ENCODE measurements around the gene VPS13C. TPM values are rescaled to one million over a fixed set of nuclear protein-coding genes. Genes with fewer than 3 reads are reported as not detected.
A peak's percentile ranks its signal among the peaks of the same experiment; 100 is the strongest.

VPS13C gene
- total RNA-seq, 2 experiments from 2014 or later = 44.6 to 52.4 TPM

- intact Hi-C loops (cut with micrococcal nuclease) = no loop called here
- DNase-seq = no peak
- H3K4me3 Mint-ChIP-seq = no peak overlapping the region
- ChIA-PET CTCF (no interaction called here), POLR2A (no interaction called here)
- H3K27ac Mint-ChIP-seq = no peak overlapping the region
- peaks cover 11% of the 10 kb centered on the region for H3K4me1 Mint-ChIP-seq (ENCODE audit: low read depth)
- H3K9me3 Mint-ChIP-seq = no peaks in the 10 kb centered on the region
- no peaks in the 10 kb centered on the region for H3K36me3 Mint-ChIP-seq
- H3K27me3 Mint-ChIP-seq = peaks cover 3% of the 10 kb centered on the region
Observed at GRCh38 chr15:62090988-62091387, 30.7 kb upstream of the VPS13C start.

GRCh38 chr15:62089616-62090015 lies 29.4 kb upstream of the VPS13C start:
- H3K27me3 Mint-ChIP-seq = peaks cover 3% of the 10 kb centered on the region
- peaks cover 11% of the 10 kb centered on the region for H3K4me1 Mint-ChIP-seq (ENCODE audit: low read depth)
- H3K27ac Mint-ChIP-seq = no peak overlapping the region
- H3K9me3 Mint-ChIP-seq = peaks cover 4% of the 10 kb centered on the region
- no peaks in the 10 kb centered on the region for H3K36me3 Mint-ChIP-seq
- ChIA-PET POLR2A (no interaction called here), CTCF (no interaction called here)
- no peak for DNase-seq
- intact Hi-C loops (cut with micrococcal nuclease) = no loop called here
- no peak overlapping the region for H3K4me3 Mint-ChIP-seq

GRCh38 chr15:62088353-62088693 lies 28.1 kb upstream of the VPS13C start:
- ChIA-PET POLR2A (no interaction called here), CTCF (interaction anchor here (0.9 to 1.7 kb wide), 2 partner anchors 16 to 256 kb away, joined by 4 to 8 read pairs; no protein-coding TSS in a partner anchor)
- DNase-seq = no peak
- no peaks in the 10 kb centered on the region for H3K27me3 Mint-ChIP-seq
- H3K36me3 Mint-ChIP-seq = no peaks in the 10 kb centered on the region
- no peak overlapping the region for H3K4me3 Mint-ChIP-seq
- intact Hi-C loops (cut with micrococcal nuclease) = no loop called here
- H3K9me3 Mint-ChIP-seq = peaks cover 12% of the 10 kb centered on the region
- no peak overlapping the region for H3K27ac Mint-ChIP-seq
- peaks cover 11% of the 10 kb centered on the region for H3K4me1 Mint-ChIP-seq (ENCODE audit: low read depth)

- peaks cover 11% of the 10 kb centered on the region for H3K4me1 Mint-ChIP-seq (ENCODE audit: low read depth)
- peak overlapping the region; percentile 49 for H3K27ac Mint-ChIP-seq
- no peaks in the 10 kb centered on the region for H3K27me3 Mint-ChIP-seq
- intact Hi-C loops (cut with micrococcal nuclease) = no loop called here
- H3K9me3 Mint-ChIP-seq = peaks cover 12% of the 10 kb centered on the region
- DNase-seq = peak; percentile 19
- POLR2A ChIA-PET = no interaction called here
- no peak overlapping the region for H3K4me3 Mint-ChIP-seq
- CTCF ChIA-PET = interaction anchor here (0.9 to 1.7 kb wide), 3 partner anchors 16 to 257 kb away, joined by 3 to 8 read pairs (median 4); partner anchors contain the start of gene VPS13C
- no peaks in the 10 kb centered on the region for H3K36me3 Mint-ChIP-seq
Observed at GRCh38 chr15:62087671-62088352, 27.6 kb upstream of the VPS13C start.

GRCh38 chr15:62085740-62086139 lies 25.5 kb upstream of the VPS13C start:
- Mint-ChIP-seq H3K27ac (no peak overlapping the region), H3K9me3 (peaks cover 12% of the 10 kb centered on the region), H3K4me1 (ENCODE audit: low read depth) (peaks cover 11% of the 10 kb centered on the region), H3K36me3 (no peaks in the 10 kb centered on the region), H3K27me3 (no peaks in the 10 kb centered on the region), H3K4me3 (no peak overlapping the region)
- POLR2A ChIA-PET = no interaction called here
- intact Hi-C loops (cut with micrococcal nuclease) = no loop called here
- CTCF ChIA-PET = no interaction called here
- DNase-seq = no peak

DNA sequence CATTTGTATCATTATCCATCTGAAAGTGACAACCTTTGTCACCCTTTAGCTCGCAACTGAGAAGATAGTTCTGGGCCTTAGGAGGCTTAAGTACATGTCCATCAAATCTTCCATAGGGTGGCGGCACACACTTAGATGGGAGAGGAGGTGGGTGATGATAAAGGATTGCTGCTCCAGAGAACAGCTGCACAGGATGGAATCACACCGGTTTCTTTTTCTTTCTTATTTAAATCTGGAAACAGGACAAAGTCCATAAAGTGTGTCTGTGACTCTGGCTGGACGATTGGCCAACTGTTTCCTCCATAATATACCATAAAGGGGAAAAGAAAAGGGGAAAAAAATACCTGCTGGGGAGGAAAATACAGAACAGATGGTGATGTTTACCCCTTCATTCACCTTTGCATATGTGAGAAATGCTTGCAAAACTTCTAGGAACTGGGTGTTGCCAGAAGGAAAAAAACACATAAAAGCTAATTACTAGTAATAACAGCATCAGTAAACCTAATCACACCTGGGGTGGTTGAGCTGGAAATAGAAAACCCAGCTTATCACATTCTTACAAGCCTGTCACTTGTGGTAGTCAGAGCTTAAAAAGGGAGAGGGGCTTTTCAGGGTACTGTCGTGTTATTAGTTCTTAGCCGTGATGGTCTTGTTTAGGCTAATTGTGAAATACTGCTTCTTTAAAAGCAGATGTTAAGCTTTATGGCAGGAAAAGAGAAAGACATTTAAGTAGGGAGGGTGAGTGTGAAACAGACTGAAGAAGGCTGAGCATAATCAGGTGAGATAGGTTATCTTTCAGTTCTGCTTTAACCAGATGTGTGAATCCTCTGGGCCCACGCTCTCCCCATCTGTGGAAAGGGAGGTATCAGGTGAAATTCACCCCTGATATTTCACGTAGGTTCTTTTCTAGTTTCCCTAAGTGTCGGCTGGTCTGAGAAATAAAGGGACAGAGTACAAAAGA lies 23.2 kb upstream of the VPS13C start:
- Mint-ChIP-seq H3K36me3 (no peaks in the 10 kb centered on the region), H3K27me3 (no peaks in the 10 kb centered on the region), H3K4me3 (no peak overlapping the region), H3K9me3 (peaks cover 12% of the 10 kb centered on the region), H3K4me1 (ENCODE audit: low read depth) (peaks cover 9% of the 10 kb centered on the region), H3K27ac (no peak overlapping the region)
- CTCF ChIA-PET = interaction anchor here (2.2 to 2.5 kb wide), 2 partner anchors 11 to 171 kb away, joined by 6 to 11 read pairs; no protein-coding TSS in a partner anchor
- DNase-seq = no peak
- intact Hi-C loops (cut with micrococcal nuclease) = no loop called here
- POLR2A ChIA-PET = no interaction called here

GRCh38 chr15:62079594-62079993 lies 19.3 kb upstream of the VPS13C start:
- CTCF ChIA-PET = interaction anchor here (0.9 kb wide), 1 partner anchor 7 kb away, joined by 3 read pairs; no protein-coding TSS in a partner anchor

DNA sequence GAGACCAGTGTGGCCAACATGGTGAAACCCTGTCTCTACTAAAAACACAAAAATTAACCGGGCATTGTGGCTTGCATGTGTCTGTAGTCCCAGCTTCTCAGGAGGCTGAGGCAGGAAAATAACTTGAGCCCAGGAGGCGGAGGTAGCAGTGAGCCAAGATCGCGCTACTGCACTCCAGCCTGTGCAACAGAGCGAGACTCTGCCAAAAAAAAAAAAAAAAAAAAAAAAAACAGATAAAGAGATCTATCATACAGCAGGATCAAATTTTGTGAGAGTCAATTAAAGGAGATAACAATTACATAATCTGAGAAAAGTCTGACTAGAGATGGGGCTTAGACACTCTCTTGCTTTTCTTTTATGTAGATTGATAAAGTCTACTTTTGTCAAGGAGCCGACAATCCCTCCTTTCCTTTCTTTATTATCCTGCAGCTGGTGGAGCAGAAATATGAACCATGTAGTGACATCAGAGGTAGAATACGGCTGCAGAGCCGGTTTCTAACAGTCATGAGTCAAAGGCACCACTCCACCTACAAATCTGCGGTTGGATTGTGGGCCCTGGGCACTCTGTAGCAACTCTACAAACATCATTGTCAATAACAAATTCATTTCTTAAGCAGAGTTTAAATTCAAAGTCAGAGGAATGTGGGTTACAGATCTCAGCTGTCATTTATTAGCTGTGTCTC lies 15.5 kb upstream of the VPS13C start:
- Mint-ChIP-seq H3K4me1 (ENCODE audit: low read depth) (no peaks in the 10 kb centered on the region), H3K27ac (no peak overlapping the region), H3K36me3 (no peaks in the 10 kb centered on the region), H3K9me3 (no peaks in the 10 kb centered on the region), H3K4me3 (no peak overlapping the region), H3K27me3 (peaks cover 1% of the 10 kb centered on the region)
- intact Hi-C loops (cut with micrococcal nuclease) = no loop called here
- DNase-seq = no peak
- ChIA-PET CTCF (interaction anchor here (1.0 to 2.6 kb wide), 2 partner anchors 11 to 15 kb away, joined by 3 to 12 read pairs; partner anchors contain the start of gene VPS13C), POLR2A (no interaction called here)

More at GRCh38 chr15:62079594-62079993, 19.3 kb upstream of the VPS13C start:
- intact Hi-C loops (cut with micrococcal nuclease) = no loop called here
- Mint-ChIP-seq H3K27me3 (no peaks in the 10 kb centered on the region), H3K9me3 (peaks cover 9% of the 10 kb centered on the region), H3K4me3 (no peak overlapping the region), H3K4me1 (ENCODE audit: low read depth) (no peaks in the 10 kb centered on the region), H3K36me3 (no peaks in the 10 kb centered on the region), H3K27ac (no peak overlapping the region)
- POLR2A ChIA-PET = no interaction called here
- DNase-seq = no peak

DNA sequence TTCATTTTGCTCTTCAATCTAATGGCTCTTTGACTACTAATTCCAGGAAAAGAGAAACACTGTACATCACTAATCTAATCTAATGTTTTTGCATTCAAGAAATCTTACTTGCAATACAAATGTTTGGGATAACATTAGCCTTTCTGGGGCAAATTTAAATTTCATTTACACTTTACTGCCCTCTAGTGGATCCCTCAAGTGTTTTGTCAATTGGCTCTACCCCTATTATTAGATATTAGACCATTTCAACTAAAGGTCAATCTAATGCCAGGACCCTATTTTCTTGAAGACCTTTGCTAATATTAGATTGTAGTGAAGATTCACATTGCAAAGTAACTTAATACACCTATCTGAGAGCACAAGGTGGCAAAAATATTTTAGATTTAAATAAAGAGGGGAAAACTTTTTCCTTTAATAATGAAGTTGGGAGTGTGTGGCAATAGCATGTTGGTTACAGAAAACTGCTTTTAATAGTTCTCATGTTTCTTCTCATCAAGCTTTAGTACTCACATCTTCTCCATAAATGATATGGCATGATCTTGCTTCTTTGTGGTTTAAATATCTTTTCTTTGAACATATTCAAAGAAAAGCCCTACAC lies 11.6 kb upstream of the VPS13C start:
- no peak for DNase-seq
- no peaks in the 10 kb centered on the region for H3K9me3 Mint-ChIP-seq
- POLR2A ChIA-PET = interaction anchor here (1.2 kb wide), 1 partner anchor 11 kb away, joined by 3 read pairs; no protein-coding TSS in a partner anchor
- H3K36me3 Mint-ChIP-seq = no peaks in the 10 kb centered on the region
- no peak overlapping the region for H3K4me3 Mint-ChIP-seq
- CTCF ChIA-PET = interaction anchor here (0.7 to 5.6 kb wide), 16 partner anchors 8 to 1900 kb away, joined by 3 to 43 read pairs (median 5); partner anchors contain the start of gene VPS13C
- H3K4me1 Mint-ChIP-seq (ENCODE audit: low read depth) = peaks cover 10% of the 10 kb centered on the region
- H3K27ac Mint-ChIP-seq = no peak overlapping the region
- peaks cover 10% of the 10 kb centered on the region for H3K27me3 Mint-ChIP-seq
- intact Hi-C loops (cut with micrococcal nuclease) = loop anchor here (2.0 kb wide), 1 partner anchor 199 kb away; no protein-coding TSS in a partner anchor

GRCh38 chr15:62069551-62069950 lies 9.3 kb upstream of the VPS13C start:
- intact Hi-C loops (cut with micrococcal nuclease) = loop anchor here (10.0 kb wide), 1 partner anchor 1945 kb away; no protein-coding TSS in a partner anchor
- Mint-ChIP-seq H3K4me1 (ENCODE audit: low read depth) (peaks cover 18% of the 10 kb centered on the region), H3K9me3 (no peaks in the 10 kb centered on the region), H3K27ac (no peak overlapping the region), H3K4me3 (no peak overlapping the region), H3K36me3 (no peaks in the 10 kb centered on the region), H3K27me3 (peaks cover 17% of the 10 kb centered on the region)
- CTCF ChIA-PET = interaction anchor here (0.6 to 5.6 kb wide), 4 partner anchors 8 to 197 kb away, joined by 3 to 43 read pairs (median 4); partner anchors contain the start of gene VPS13C
- POLR2A ChIA-PET = no interaction called here
- no peak for DNase-seq

- ChIA-PET POLR2A (interaction anchor here (0.7 kb wide), 1 partner anchor 8 kb away, joined by 3 read pairs; the partner anchor contains the start of gene VPS13C), CTCF (interaction anchor here (0.9 to 5.6 kb wide), 3 partner anchors 8 to 119 kb away, joined by 4 to 43 read pairs (median 4); partner anchors contain the start of gene VPS13C)
- intact Hi-C loops (cut with micrococcal nuclease) = loop anchor here (1.0 to 10.0 kb wide), 3 partner anchors 8 to 1944 kb away; partner anchors contain the start of gene VPS13C
- Mint-ChIP-seq H3K4me1 (ENCODE audit: low read depth) (peaks cover 18% of the 10 kb centered on the region), H3K27ac (peak overlapping the region; percentile 65), H3K4me3 (peak overlapping the region; percentile 75), H3K27me3 (peaks cover 17% of the 10 kb centered on the region), H3K36me3 (no peaks in the 10 kb centered on the region), H3K9me3 (no peaks in the 10 kb centered on the region)
- no peak for DNase-seq
Observed at GRCh38 chr15:62068810-62069167, 8.5 kb upstream of the VPS13C start.
